WTC11 (cell line): ENCODE results near the gene VEZF1. TPM values are rescaled to one million over a fixed set of nuclear protein-coding genes. Genes with fewer than 3 reads are reported as not detected.

Experiments
- ATAC-seq: fragments of 200-7000 bp; cut with Tn5 transposase; 2 replicates; pipeline ENCODE4 v1.10.0; 2021; ENCODE audit warnings: mild to moderate bottlenecking, moderate library complexity
- CTCF ChIA-PET: fragments of 300-600 bp; sonication (Branson Sonifier 250); formaldehyde crosslinking; loops from one replicate; lab custom pipeline; 2021; ENCODE audit warnings: antibody characterized with exemption; lab: Charles Lee
- POLR2A ChIA-PET: fragments of 350-600 bp; sonication (Branson Sonifier 250); formaldehyde crosslinking; loops from one replicate; lab custom pipeline; 2021; ENCODE audit warnings: antibody characterized with exemption; lab: Charles Lee
- DNase-seq: peaks from one replicate; pipeline ENCODE4 v3.0.0; 2021; ENCODE audit warnings: low spot score
- H3K27ac Mint-ChIP-seq: 2 replicates; pipeline ENCODE4 v1.8.0; 2021; ENCODE audit warnings: mixed read lengths
- H3K27me3 Mint-ChIP-seq: 2 replicates; pipeline ENCODE4 v1.8.0; 2021; ENCODE audit warnings: low read depth, mild to moderate bottlenecking, moderate library complexity, mixed read lengths
- H3K36me3 Mint-ChIP-seq: 2 replicates; pipeline ENCODE4 v1.8.0; 2021; ENCODE audit warnings: mixed read lengths
- H3K4me1 Mint-ChIP-seq: 2 replicates; pipeline ENCODE4 v1.8.0; 2022; ENCODE audit warnings: mixed read lengths
- H3K4me3 Mint-ChIP-seq: 2 replicates; pipeline ENCODE4 v1.8.0; 2021; ENCODE audit warnings: mild to moderate bottlenecking, moderate library complexity, mixed read lengths
- H3K9me3 Mint-ChIP-seq: 2 replicates; pipeline ENCODE4 v1.8.0; 2021; ENCODE audit warnings: mixed read lengths
- AR ChIP-seq: fragments of 250-450 bp; sonication (Bioruptor Pico); IDR thresholded peaks from 2 replicates; pipeline ENCODE4 v1.9.0; 2021; ENCODE audit warnings: mild to moderate bottlenecking
- ARID4B ChIP-seq: sonication (generic); formaldehyde crosslinking; IDR thresholded peaks from 2 replicates; pipeline ENCODE4 v1.8.0; 2023; ENCODE audit warnings: missing genetic modification reagents, mild to moderate bottlenecking, borderline replicate concordance
- ATF2 ChIP-seq: sonication (generic); formaldehyde crosslinking; IDR thresholded peaks from 2 replicates; pipeline ENCODE4 v1.8.1; 2022; ENCODE audit warnings: low read depth, missing genetic modification reagents, borderline replicate concordance
- ATF3 ChIP-seq: sonication (generic); formaldehyde crosslinking; conservative IDR thresholded peaks from 2 replicates; pipeline ENCODE4 v1.8.1; 2022; ENCODE audit warnings: mild to moderate bottlenecking, missing genetic modification reagents
- E2F4 ChIP-seq: sonication (generic); formaldehyde crosslinking; IDR thresholded peaks from 2 replicates; pipeline ENCODE4 v1.8.1; 2022; ENCODE audit warnings: low read depth, mild to moderate bottlenecking, moderate library complexity, missing genetic modification reagents, borderline replicate concordance
- EMX1 ChIP-seq: fragments of 250-450 bp; sonication (Bioruptor Pico); IDR thresholded peaks from 2 replicates; pipeline ENCODE4 v1.8.0; 2021; ENCODE audit warnings: mild to moderate bottlenecking
- ERG ChIP-seq: fragments of 250-450 bp; sonication (Bioruptor Pico); IDR thresholded peaks from 2 replicates; pipeline ENCODE4 v1.8.0; 2021; ENCODE audit warnings: mild to moderate bottlenecking
- FOXP1 ChIP-seq: sonication (generic); formaldehyde crosslinking; IDR thresholded peaks from 2 replicates; pipeline ENCODE4 v1.8.0; 2022; ENCODE audit warnings: missing genetic modification reagents, mild to moderate bottlenecking, moderate library complexity, borderline replicate concordance
- FOXP4 ChIP-seq: sonication (generic); formaldehyde crosslinking; IDR thresholded peaks from 2 replicates; pipeline ENCODE4 v1.8.0; 2022; ENCODE audit warnings: mild to moderate bottlenecking, missing genetic modification reagents
- GABPB1 ChIP-seq: sonication (generic); formaldehyde crosslinking; IDR thresholded peaks from 2 replicates; pipeline ENCODE4 v1.8.1; 2023; ENCODE audit warnings: mild to moderate bottlenecking, missing genetic modification reagents
- GRHL2 ChIP-seq: fragments of 250-450 bp; sonication (Bioruptor Pico); IDR thresholded peaks from 2 replicates; pipeline ENCODE4 v1.8.0; 2022; ENCODE audit warnings: mild to moderate bottlenecking, moderate library complexity; ENCODE audit not compliant: insufficient replicate concordance, severe bottlenecking
- NFATC4 ChIP-seq: fragments of 250-450 bp; sonication (Bioruptor Pico); IDR thresholded peaks from 2 replicates; pipeline ENCODE4 v1.9.0; 2021; ENCODE audit warnings: mild to moderate bottlenecking
- RORB ChIP-seq: fragments of 250-450 bp; sonication (Bioruptor Pico); IDR thresholded peaks from 2 replicates; pipeline ENCODE4 v1.9.0; 2021; ENCODE audit warnings: mild to moderate bottlenecking
- SOX15 ChIP-seq: fragments of 250-450 bp; sonication (Bioruptor Pico); IDR thresholded peaks from 2 replicates; pipeline ENCODE4 v1.9.0; 2021; ENCODE audit warnings: mild to moderate bottlenecking
- SP1 ChIP-seq: sonication (generic); formaldehyde crosslinking; conservative IDR thresholded peaks from 2 replicates; pipeline ENCODE4 v1.8.1; 2022; ENCODE audit warnings: missing genetic modification reagents
- ZNF138 ChIP-seq: sonication (generic); formaldehyde crosslinking; conservative IDR thresholded peaks from 2 replicates; pipeline ENCODE4 v1.8.1; 2022; ENCODE audit warnings: mild to moderate bottlenecking, moderate library complexity, missing genetic modification reagents
- ZNF396 ChIP-seq: fragments of 250-450 bp; sonication (Bioruptor Pico); IDR thresholded peaks from 2 replicates; pipeline ENCODE4 v1.8.0; 2021; ENCODE audit warnings: mild to moderate bottlenecking, moderate library complexity, borderline replicate concordance
- total RNA-seq: library from RNA; stranded (reverse); gene quantifications from 3 replicates; pipeline ENCODE4 v1.2.3, GENCODE V29; 2021

Gene VEZF1
- total RNA-seq, 1 experiment from 2014 or later = 43.3 TPM

- TF ChIP-seq ARID4B (CRISPR knock-in tag) = no peak
- TF ChIP-seq NFATC4 (CRISPR knock-in tag) = no peak
- no peak for TF ChIP-seq ATF3 (CRISPR knock-in tag)
- TF ChIP-seq GRHL2 = no peak
- TF ChIP-seq FOXP1 = no peak
- TF ChIP-seq SP1 = 0 out of 2 replicates have a peak, but pooled peaks have one; percentile 24
Observed at GRCh38 chr17:57926723-57927047, 61.4 kb downstream of the VEZF1 start (continued).

- ATAC-seq (no peak), DNase-seq (no peak)
- no peak overlapping the region for H3K27ac Mint-ChIP-seq
- H3K4me1 Mint-ChIP-seq = peaks cover 30% of the 10 kb centered on the region
- ChIA-PET CTCF (interaction anchor here (0.6 to 1.6 kb wide), 7 partner anchors 10 to 82 kb away, joined by 3 to 5 read pairs (median 4); partner anchors contain the start of gene SRSF1), POLR2A (interaction anchor here (0.5 to 0.6 kb wide), 2 partner anchors 13 to 68 kb away, joined by 4 to 9 read pairs; no protein-coding TSS in a partner anchor)
- TF ChIP-seq E2F4 (CRISPR knock-in tag) = no peak
- no peak for TF ChIP-seq ERG (CRISPR knock-in tag)
- no peak for TF ChIP-seq GABPB1 (CRISPR knock-in tag)
- TF ChIP-seq EMX1 (CRISPR knock-in tag) = no peak
- H3K36me3 Mint-ChIP-seq = no peaks in the 10 kb centered on the region
- H3K9me3 Mint-ChIP-seq = no peaks in the 10 kb centered on the region
- no peak overlapping the region for H3K4me3 Mint-ChIP-seq
- H3K27me3 Mint-ChIP-seq = peaks cover 16% of the 10 kb centered on the region
Observed at GRCh38 chr17:57925361-57925990, 62.6 kb downstream of the VEZF1 start.

GRCh38 chr17:57924677-57925076 is 63.4 kb downstream of the VEZF1 start:
- no peak overlapping the region for H3K4me3 Mint-ChIP-seq
- no peaks in the 10 kb centered on the region for H3K36me3 Mint-ChIP-seq
- peaks cover 12% of the 10 kb centered on the region for H3K27me3 Mint-ChIP-seq
- peaks cover 37% of the 10 kb centered on the region for H3K4me1 Mint-ChIP-seq
- H3K27ac Mint-ChIP-seq = no peak overlapping the region
- CTCF ChIA-PET = interaction anchor here (0.9 to 1.6 kb wide), 3 partner anchors 27 to 64 kb away, joined by 3 to 5 read pairs (median 4); no protein-coding TSS in a partner anchor
- H3K9me3 Mint-ChIP-seq = no peaks in the 10 kb centered on the region
- DNase-seq = no peak
- ATAC-seq = no peak
- POLR2A ChIA-PET = no interaction called here
- TF ChIP-seq RORB (CRISPR knock-in tag) (no peak), ATF3 (CRISPR knock-in tag) (no peak), FOXP4 (no peak), SP1 (no peak), ZNF396 (CRISPR knock-in tag) (no peak), ATF2 (CRISPR knock-in tag) (no peak), ZNF138 (CRISPR knock-in tag) (no peak), SOX15 (CRISPR knock-in tag) (no peak), AR (CRISPR knock-in tag) (no peak), GABPB1 (CRISPR knock-in tag) (no peak)
